ENCODE measurements around the gene NYAP2. TPM values are rescaled to one million over a fixed set of nuclear protein-coding genes. Genes with fewer than 3 reads are reported as not detected.

NYAP2 gene
- total RNA-seq, 1 experiment from 2014 or later = not detected

DNA sequence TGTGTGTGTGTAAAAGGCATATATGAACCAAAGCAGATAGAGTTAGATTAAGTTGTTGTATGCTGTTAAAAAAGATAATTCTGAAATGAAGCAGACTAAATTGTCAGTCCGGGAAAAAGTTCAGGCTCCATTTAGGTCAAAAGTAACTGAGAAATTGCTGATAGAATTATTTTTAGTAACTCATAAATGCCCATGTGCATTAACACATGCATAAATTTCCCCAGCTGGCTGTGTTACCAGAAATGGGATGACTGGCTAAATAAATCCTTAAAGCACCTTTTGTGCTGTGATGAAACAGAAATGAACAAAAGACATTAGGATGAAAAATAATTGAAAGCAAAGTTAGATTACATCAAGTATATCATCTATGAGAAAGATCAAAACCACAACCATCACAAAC is 111.3 kb downstream of the NYAP2 start:
- DNase-seq (ENCODE audit: low spot score) = no peak
- intact Hi-C loops (cut with micrococcal nuclease; ENCODE audit: unreplicated experiment) = no loop called here
- no peaks in the 10 kb centered on the region for H3K9me3 ChIP-seq (ENCODE audit: low read depth, low read length, poor library complexity, severe bottlenecking)
- no peaks in the 10 kb centered on the region for H3K36me3 ChIP-seq (ENCODE audit: insufficient read depth, low read length, poor library complexity, severe bottlenecking)
- no peak overlapping the region for H3K4me3 ChIP-seq (ENCODE audit: low read depth, low read length, poor library complexity, severe bottlenecking)
- BruUV-seq (replicated peaks) = no TSS peak
- H3K27me3 ChIP-seq (replicated peaks; ENCODE audit: insufficient read depth, low read depth, low read length, poor library complexity) = no peaks in the 10 kb centered on the region
- CTCF ChIA-PET = no interaction called here
- POLR2A ChIA-PET (ENCODE audit: low non-redundant PET) = no interaction called here
- H3K4me1 ChIP-seq (ENCODE audit: insufficient read depth, low read length, poor library complexity, severe bottlenecking) = no peaks in the 10 kb centered on the region
- H3K27ac ChIP-seq (ENCODE audit: low read depth, low read length, poor library complexity, severe bottlenecking) = no peak overlapping the region
- TF ChIP-seq, protein P1, sequence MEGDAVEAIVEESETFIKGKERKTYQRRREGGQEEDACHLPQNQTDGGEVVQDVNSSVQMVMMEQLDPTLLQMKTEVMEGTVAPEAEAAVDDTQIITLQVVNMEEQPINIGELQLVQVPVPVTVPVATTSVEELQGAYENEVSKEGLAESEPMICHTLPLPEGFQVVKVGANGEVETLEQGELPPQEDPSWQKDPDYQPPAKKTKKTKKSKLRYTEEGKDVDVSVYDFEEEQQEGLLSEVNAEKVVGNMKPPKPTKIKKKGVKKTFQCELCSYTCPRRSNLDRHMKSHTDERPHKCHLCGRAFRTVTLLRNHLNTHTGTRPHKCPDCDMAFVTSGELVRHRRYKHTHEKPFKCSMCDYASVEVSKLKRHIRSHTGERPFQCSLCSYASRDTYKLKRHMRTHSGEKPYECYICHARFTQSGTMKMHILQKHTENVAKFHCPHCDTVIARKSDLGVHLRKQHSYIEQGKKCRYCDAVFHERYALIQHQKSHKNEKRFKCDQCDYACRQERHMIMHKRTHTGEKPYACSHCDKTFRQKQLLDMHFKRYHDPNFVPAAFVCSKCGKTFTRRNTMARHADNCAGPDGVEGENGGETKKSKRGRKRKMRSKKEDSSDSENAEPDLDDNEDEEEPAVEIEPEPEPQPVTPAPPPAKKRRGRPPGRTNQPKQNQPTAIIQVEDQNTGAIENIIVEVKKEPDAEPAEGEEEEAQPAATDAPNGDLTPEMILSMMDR (conservative IDR thresholded peaks at IDR 0.05; ENCODE audit: low read depth, low read length) = no peak
- no peak for TF ChIP-seq EZH2 (IDR thresholded peaks at IDR 0.05; ENCODE audit: borderline replicate concordance, low read depth, low read length, poor library complexity, severe bottlenecking)

DNA sequence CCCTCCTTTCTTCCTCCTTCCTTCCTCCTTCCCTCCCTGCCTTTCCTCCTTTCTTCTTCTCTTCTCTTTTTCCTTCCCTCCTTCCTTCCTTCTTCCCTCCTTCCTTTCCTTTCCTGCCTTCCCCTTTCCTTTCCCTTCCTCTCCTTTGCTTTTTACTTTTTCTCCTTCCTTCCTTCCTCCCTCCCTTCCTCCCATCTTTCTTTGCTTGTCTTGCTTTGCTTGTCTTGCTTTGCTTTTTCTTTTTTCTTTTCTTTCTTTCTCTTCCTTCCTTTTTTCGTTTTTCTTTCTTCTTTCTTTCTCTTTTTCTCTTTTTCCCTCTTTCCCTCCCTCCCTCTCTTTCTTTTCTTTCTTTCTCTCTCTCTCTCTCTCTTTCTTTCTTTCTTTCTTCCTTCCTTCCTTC is 113.0 kb downstream of the NYAP2 start:
- no TSS peak for BruUV-seq (replicated peaks)
- no peaks in the 10 kb centered on the region for H3K4me1 ChIP-seq (ENCODE audit: insufficient read depth, low read length, poor library complexity, severe bottlenecking)
- no peaks in the 10 kb centered on the region for H3K36me3 ChIP-seq (ENCODE audit: insufficient read depth, low read length, poor library complexity, severe bottlenecking)
- no peak for DNase-seq (ENCODE audit: low spot score)
- ChIA-PET CTCF (no interaction called here), POLR2A (ENCODE audit: low non-redundant PET) (no interaction called here)
- no peak overlapping the region for H3K27ac ChIP-seq (ENCODE audit: low read depth, low read length, poor library complexity, severe bottlenecking)
- H3K27me3 ChIP-seq (replicated peaks; ENCODE audit: insufficient read depth, low read depth, low read length, poor library complexity) = no peaks in the 10 kb centered on the region
- intact Hi-C loops (cut with micrococcal nuclease; ENCODE audit: unreplicated experiment) = no loop called here
- no peak overlapping the region for H3K4me3 ChIP-seq (ENCODE audit: low read depth, low read length, poor library complexity, severe bottlenecking)
- no peaks in the 10 kb centered on the region for H3K9me3 ChIP-seq (ENCODE audit: low read depth, low read length, poor library complexity, severe bottlenecking)
- TF ChIP-seq, protein P1 (conservative IDR thresholded peaks at IDR 0.05; ENCODE audit: low read depth, low read length) = no peak
- TF ChIP-seq EZH2 (IDR thresholded peaks at IDR 0.05; ENCODE audit: borderline replicate concordance, low read depth, low read length, poor library complexity, severe bottlenecking) = no peak

DNA sequence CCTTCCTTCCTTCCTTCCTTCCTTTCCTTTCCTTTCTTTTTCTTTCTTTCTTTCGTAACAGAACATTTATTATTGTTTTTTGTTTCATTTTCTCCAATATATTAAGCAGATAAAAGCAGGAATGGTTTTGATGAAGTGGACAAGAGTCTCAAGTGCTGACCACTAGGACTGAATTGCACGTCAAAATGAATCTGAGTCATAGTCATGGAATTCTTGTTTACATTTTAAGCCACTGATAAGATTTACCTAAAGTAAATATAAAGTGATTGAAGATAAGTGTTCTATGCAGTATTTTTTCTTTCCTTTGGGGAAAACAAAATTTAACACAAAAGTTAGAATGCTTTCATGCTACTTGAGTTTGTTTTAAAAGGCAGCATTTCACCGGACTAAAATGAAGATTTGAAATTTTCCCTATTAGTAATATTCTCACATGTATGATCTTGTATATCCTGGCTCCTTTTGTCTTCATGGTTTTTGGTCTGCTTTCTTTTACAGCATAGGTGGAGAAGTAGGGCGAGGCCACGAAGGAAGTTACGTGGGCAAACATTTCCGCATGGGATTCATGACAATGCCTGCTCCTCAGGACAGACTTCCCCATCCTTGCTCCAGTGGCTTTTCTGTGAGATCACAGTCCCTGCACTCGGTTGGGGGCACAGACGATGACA is 113.5 kb downstream of the NYAP2 start:
- DNase-seq (ENCODE audit: low spot score) = no peak
- intact Hi-C loops (cut with micrococcal nuclease; ENCODE audit: unreplicated experiment) = no loop called here
- H3K27ac ChIP-seq (ENCODE audit: low read depth, low read length, poor library complexity, severe bottlenecking) = no peak overlapping the region

More for the DNA sequence above, 113.5 kb downstream of the NYAP2 start:
- Histone ChIP-seq H3K36me3 (ENCODE audit: insufficient read depth, low read length, poor library complexity, severe bottlenecking) (no peaks in the 10 kb centered on the region), H3K4me1 (ENCODE audit: insufficient read depth, low read length, poor library complexity, severe bottlenecking) (no peaks in the 10 kb centered on the region), H3K27me3 (replicated peaks; ENCODE audit: insufficient read depth, low read depth, low read length, poor library complexity) (no peaks in the 10 kb centered on the region), H3K4me3 (ENCODE audit: low read depth, low read length, poor library complexity, severe bottlenecking) (no peak overlapping the region), H3K9me3 (ENCODE audit: low read depth, low read length, poor library complexity, severe bottlenecking) (no peaks in the 10 kb centered on the region)
- no TSS peak for BruUV-seq (replicated peaks)
- TF ChIP-seq, protein P1 (conservative IDR thresholded peaks at IDR 0.05; ENCODE audit: low read depth, low read length) = no peak
- TF ChIP-seq EZH2 (IDR thresholded peaks at IDR 0.05; ENCODE audit: borderline replicate concordance, low read depth, low read length, poor library complexity, severe bottlenecking) = no peak
- POLR2A ChIA-PET (ENCODE audit: low non-redundant PET) = no interaction called here
- CTCF ChIA-PET = no interaction called here

All from A673 (cell line).